Loucy (cell line): ENCODE measurements around the gene SDCCAG8.

Source experiments
- CTCF ChIP-seq: fragments of 200-600 bp; sonication (generic); conservative IDR thresholded peaks from 2 replicates; pipeline ENCODE4 v1.5.1; 2014; ENCODE audit warnings: mild to moderate bottlenecking, antibody characterized with exemption, low read length
- EZH2phosphoT487 ChIP-seq: fragments of 200-600 bp; IDR thresholded peaks from 2 replicates; pipeline ENCODE4 v1.6.1; 2018; ENCODE audit warnings: antibody characterized with exemption, mild to moderate bottlenecking, moderate library complexity, borderline replicate concordance

GRCh38 chr1:243315455-243315854, 59.6 kb downstream of the SDCCAG8 start:
- TF ChIP-seq CTCF (no peak), EZH2phosphoT487 (no peak)
